Measurements from ENCODE around the gene RBM4B.

- TF ChIP-seq CREB1 (CRISPR knock-in tag; IDR thresholded peaks at IDR 0.05) = no peak
- TF ChIP-seq, protein P1, sequence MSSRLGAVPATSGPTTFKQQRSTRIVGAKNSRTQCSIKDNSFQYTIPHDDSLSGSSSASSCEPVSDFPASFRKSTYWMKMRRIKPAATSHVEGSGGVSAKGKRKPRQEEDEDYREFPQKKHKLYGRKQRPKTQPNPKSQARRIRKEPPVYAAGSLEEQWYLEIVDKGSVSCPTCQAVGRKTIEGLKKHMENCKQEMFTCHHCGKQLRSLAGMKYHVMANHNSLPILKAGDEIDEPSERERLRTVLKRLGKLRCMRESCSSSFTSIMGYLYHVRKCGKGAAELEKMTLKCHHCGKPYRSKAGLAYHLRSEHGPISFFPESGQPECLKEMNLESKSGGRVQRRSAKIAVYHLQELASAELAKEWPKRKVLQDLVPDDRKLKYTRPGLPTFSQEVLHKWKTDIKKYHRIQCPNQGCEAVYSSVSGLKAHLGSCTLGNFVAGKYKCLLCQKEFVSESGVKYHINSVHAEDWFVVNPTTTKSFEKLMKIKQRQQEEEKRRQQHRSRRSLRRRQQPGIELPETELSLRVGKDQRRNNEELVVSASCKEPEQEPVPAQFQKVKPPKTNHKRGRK (CRISPR knock-in tag; IDR thresholded peaks at IDR 0.05; ENCODE audit: borderline replicate concordance) = no peak
Measured at GRCh38 chr11:66651016-66651415, 26.7 kb downstream of the RBM4B start.

All from WTC11 (cell line).